GM12864 (cell line): ENCODE data around the gene FUT4.

Experiments
- DNase-seq: peaks from one replicate; pipeline ENCODE4 v3.0.0-alpha.2; 2011; ENCODE audit warnings: low read depth
- H3K4me3 ChIP-seq: 2 replicates; pipeline ENCODE4 v1.5.1; 2011; ENCODE audit warnings: mild to moderate bottlenecking, low read depth, low read length, control low read depth
- CTCF ChIP-seq: IDR thresholded peaks from 2 replicates; pipeline ENCODE4 v1.5.1; 2011; ENCODE audit warnings: low read depth, mild to moderate bottlenecking, moderate library complexity, low read length, control low read depth, inconsistent platforms; ENCODE audit errors: missing control alignments

The FUT4 gene

GRCh38 chr11:94577841-94578240 is 34.1 kb downstream of the FUT4 start:
- no peak overlapping the region for H3K4me3 ChIP-seq
- DNase-seq, result no peak
- TF ChIP-seq CTCF, result no peak

GRCh38 chr11:94581926-94582325 is 38.2 kb downstream of the FUT4 start:
- no peak for DNase-seq
- no peak overlapping the region for H3K4me3 ChIP-seq
- TF ChIP-seq CTCF, result no peak

- no peak for DNase-seq
- peak overlapping the region; percentile 2; the same call in 1 of the 2 replicates for H3K4me3 ChIP-seq
- no peak for TF ChIP-seq CTCF
Measured at GRCh38 chr11:94583213-94583865, 39.6 kb downstream of the FUT4 start.

GRCh38 chr11:94583866-94584500 is 40.3 kb downstream of the FUT4 start:
- no peak for TF ChIP-seq CTCF
- peak; percentile 36 for DNase-seq
- H3K4me3 ChIP-seq, result peak overlapping the region; percentile 2; the same call in 1 of the 2 replicates

- no peak overlapping the region for H3K4me3 ChIP-seq
- TF ChIP-seq CTCF, result no peak
- no peak for DNase-seq
Measured at GRCh38 chr11:94584978-94585377, 41.3 kb downstream of the FUT4 start.

- DNase-seq, result no peak
- H3K4me3 ChIP-seq, result no peak overlapping the region
- TF ChIP-seq CTCF, result no peak
Measured at GRCh38 chr11:94585399-94585798, 41.7 kb downstream of the FUT4 start.

GRCh38 chr11:94586546-94586945 is 42.8 kb downstream of the FUT4 start:
- no peak overlapping the region for H3K4me3 ChIP-seq
- no peak for DNase-seq
- no peak for TF ChIP-seq CTCF
